ENCODE data around the gene MMP28.
"Not testable (repeated sequence)": the region's sequence is repeated elsewhere in the genome, so short reads cannot be mapped to it uniquely, and the experiment has no call there.

MMP28 gene

DNA sequence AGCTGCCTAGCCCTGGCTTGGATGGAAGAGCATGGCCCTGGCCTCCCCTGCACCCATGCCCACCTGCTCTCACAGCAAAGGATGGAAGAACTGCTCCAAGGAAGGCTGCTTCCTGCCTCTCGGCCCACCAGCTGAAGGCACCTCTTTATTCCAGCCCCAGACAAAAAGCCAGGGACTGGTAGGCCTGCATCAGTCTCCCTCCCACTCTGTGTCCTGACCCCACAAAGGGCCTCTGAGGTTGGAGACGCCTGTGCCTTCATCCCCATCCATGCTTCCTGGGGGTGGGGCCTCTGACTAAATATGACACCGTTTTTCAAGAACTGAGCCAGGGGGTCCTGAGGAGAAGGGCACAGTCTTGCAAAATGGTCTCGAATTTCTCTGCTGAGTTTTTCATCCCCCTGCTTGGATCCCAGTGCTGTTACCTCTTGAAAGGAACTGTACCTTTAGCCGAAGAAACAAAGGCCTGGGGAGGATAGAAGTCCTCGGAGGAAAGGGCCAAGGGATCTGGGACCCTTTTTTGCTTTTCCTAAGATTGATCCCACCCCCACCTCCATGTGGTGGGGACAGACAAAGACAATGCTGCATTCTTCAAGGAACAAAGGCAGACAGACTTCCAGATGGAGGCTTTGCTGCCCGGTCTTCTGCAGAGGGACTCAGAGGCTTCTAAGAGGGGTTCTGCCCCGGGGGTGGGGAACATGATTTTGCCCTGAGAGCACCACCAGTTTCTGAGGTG is 29.5 kb downstream of the MMP28 start:
- DNase-seq (ENCODE audit: low spot score) = no peak

GRCh38 chr17:35765086-35765710 is 30.2 kb downstream of the MMP28 start:
- no peak for DNase-seq (ENCODE audit: low spot score)

GRCh38 chr17:35764123-35764991 is 31.1 kb downstream of the MMP28 start:
- peak; percentile 76 for DNase-seq (ENCODE audit: low spot score)

GRCh38 chr17:35763767-35764122 is 31.7 kb downstream of the MMP28 start:
- DNase-seq (ENCODE audit: low spot score) = no peak

GRCh38 chr17:35761601-35762000 is 33.8 kb downstream of the MMP28 start:
- no peak for DNase-seq (ENCODE audit: low spot score)

DNA sequence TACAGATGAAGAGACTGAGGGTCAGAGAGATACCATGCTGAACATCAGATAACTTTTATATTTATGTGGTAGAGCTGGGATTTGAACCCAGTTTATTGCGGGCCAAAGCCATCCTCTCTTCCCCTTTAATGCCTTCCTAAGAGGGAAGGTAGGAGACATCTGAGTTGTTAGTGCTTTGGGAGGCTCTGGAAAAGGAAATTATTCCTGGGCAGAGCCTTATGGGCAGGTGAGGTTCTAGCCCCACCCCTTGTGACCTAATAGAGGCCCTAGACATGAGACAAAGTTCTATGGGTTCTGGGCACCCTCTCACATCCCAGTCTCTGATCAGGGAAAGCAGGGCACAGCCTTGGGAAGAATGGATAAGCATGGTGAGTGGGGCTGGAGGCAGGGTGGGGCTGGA is 34.9 kb downstream of the MMP28 start, which contains the start of gene C17orf50:
Gene C17orf50, plus strand, starts transcription at position 301 of the 400 bp plus-strand sequence. Its CDS starts 55 bp downstream, at position 356.
- DNase-seq (ENCODE audit: low spot score) = no peak

- DNase-seq (ENCODE audit: low spot score) = no peak
Observed at GRCh38 chr17:35757243-35757642, 38.2 kb downstream of the MMP28 start.

- DNase-seq (ENCODE audit: low spot score) = no peak
Observed at GRCh38 chr17:35752945-35753764, 42.3 kb downstream of the MMP28 start, which contains the start of gene GAS2L2. TSS of gene GAS2L2 (minus strand) at chr17:35753239. CDS start at chr17:35752850, 389 bp downstream.

DNA sequence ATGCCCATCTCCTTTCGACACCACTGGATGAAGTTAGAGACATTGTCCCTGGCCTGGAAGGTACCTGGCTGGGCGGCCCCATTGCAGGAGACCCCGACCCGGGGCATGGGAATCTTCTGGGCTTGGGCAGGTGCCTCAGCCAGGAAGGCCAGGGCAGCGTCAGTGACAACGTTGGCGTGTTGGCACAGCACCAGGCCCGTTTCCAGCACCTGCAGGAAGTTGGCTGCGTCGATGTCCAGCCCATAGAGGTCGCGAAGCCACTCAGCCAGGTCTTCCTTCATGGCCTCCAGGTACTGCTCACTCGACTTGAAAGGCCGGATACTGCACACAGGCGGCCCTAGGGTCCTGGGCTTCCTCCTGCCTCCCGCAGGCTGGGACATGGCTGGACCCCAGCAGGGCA is 43.0 kb downstream of the MMP28 start:
- DNase-seq (ENCODE audit: low spot score) = no peak

DNA sequence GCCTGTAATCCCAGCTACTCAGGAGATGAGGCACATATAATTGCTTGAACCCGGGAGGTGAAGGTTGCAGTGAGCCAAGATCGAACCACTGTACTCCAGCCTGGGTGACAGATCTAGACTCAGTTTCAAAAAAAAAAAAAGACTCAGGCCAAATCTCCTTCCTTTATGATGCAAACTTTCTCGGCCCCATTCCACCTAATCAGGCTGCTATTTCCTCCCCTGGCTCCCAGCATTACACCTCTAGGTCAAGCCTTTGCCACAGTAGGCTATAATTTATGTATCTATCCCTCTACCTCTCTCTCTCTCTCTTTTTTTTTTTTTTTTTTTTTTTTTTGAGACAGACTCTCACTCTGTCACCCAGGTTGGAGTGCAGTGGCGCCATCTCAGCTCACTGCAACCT is 43.9 kb downstream of the MMP28 start:
- not testable (repeated sequence) for DNase-seq (ENCODE audit: low spot score)

GRCh38 chr17:35750526-35751395 is 44.7 kb downstream of the MMP28 start:
- no peak for DNase-seq (ENCODE audit: low spot score)

DNA sequence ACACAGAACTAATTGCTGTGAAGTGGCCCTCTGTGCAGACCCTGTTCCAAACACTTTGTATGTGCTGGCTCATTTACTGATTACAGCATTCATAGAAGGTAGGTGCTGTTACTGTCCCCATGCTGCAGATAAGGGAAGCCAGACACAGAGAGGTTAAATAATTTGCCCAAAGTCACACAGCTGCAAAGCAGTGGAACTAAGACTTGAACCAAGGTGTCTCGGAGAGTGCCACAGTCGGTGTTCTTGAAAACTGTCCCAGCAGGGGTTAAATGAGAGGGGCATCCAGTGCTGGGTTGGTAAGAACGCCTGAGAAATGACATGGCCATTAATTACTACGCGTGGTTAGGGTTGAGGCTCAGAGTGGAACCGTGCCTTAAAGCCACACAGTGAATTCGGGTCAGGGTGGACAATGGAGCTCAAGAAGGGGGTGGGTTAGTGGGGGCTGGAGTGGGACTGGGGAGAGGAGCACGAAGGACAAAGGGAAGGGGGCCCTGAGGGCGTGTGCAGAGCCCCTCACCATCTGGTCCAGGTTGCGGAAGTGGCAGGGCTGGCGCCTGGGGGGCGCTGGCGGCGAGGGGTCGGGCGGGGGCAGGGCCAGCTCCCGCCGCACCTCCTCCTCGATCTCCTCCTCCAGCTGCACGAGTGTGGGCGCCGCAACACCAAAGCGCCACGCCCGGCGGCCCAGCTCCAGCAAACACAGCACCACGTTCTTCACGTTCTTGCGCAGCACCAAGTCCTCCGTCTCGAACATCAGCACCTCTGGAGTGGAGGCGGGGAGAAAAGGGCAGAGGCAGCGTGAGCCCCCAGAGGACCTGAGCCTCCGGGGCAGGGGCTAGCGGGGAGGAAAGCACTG is 45.7 kb downstream of the MMP28 start:
- no peak for DNase-seq (ENCODE audit: low spot score)

GRCh38 chr17:35748979-35749378 is 46.5 kb downstream of the MMP28 start:
- DNase-seq (ENCODE audit: low spot score) = no peak

DNA sequence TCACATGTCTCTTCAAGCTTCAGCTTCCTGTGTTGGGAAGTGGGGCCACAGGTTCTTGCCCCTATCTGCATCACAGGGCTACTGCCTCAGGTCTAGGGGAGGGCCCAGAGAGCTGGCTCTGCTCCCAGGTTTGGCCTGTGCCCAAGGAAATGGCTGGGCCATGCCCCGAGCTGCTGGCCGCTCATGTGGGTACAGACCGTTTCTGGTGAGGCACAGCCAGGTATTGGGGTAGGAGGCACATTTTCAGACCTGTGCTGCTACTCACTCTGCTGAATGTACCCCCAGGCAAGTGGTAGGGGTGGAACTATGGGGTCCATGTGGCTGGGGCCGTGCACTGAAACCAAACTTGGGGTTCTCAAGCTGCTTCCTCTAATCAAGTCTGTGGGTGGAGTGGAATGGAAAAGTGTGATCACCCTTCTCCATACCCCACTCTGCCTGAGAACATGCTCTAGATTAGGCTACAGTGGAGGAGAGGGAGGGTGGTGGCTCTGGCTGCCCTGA is 47.0 kb downstream of the MMP28 start:
- DNase-seq (ENCODE audit: low spot score) = no peak

GRCh38 chr17:35747540-35748017 is 47.9 kb downstream of the MMP28 start:
- peak; percentile 76 for DNase-seq (ENCODE audit: low spot score)

DNA sequence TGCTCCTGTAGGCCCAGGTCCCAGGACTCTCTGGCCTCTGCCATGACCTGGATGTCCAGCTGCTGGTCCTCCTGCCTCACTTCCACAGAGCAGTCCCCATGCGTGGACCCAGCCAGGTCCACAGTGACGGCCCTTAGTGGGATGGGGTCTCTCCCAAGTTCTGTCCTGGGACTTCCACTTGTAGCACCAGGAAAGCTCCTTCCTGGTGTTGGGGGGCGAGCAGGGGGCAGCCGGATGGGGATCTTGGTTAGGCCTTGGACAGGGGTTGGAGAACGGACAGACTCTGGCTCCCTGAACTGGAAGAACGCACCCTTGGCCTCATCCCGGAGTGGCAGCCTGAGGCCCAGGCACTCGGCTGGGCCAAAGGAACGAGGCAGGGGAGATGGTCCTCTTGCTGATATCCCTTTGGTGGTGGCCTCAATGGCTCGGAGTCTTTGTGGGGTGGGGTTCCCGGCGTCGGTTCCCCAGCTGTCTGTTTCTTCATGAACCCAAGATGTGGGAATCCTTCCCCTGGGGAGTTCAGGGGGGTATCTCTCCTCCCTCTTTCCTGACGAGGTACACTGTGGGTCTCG is 49.6 kb downstream of the MMP28 start:
- no peak for DNase-seq (ENCODE audit: low spot score)

- DNase-seq (ENCODE audit: low spot score) = no peak
Observed at GRCh38 chr17:35745246-35745645, 50.2 kb downstream of the MMP28 start.

DNA sequence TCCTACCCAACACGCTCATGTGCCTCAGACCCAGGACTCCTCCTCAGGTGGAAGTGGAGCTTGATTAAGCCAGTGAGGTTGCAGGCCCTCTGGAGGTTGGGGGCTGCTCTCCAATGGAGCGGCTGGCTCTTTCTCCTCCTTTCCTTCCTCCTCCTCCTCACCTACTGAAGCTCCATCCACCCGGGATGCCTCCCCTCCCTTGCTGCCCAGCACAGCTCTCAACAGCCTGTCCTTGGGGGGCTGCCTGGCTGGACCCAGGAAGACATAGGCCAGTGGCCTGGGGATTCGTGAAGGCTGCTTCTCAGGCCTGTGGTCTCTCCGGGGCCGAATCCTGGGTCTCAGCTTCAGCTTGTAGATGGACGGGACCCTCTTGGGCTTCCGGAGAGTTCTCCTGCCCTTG is 50.6 kb downstream of the MMP28 start:
- no peak for DNase-seq (ENCODE audit: low spot score)

Data from COLO829 (cell line).